Endothelial cell of umbilical vein (primary cell): ENCODE results near the gene EHD1. TPM values are rescaled to one million over a fixed set of nuclear protein-coding genes. Genes with fewer than 3 reads are reported as not detected.

Source experiments
- BruUV-seq: library from RNA; stranded (reverse); fragments of 400-500 nt; replicated peaks from 2 replicates; lab custom pipeline; 2021; lab: Mats Ljungman, UMichigan
- CTCF ChIA-PET: fragments of 300-600, 350-600 bp; sonication (Branson Sonifier 250); formaldehyde crosslinking; loops from one replicate; lab custom pipeline; 2021; ENCODE audit warnings: antibody characterized with exemption, inconsistent platforms; lab: Charles Lee
- POLR2A ChIA-PET: fragments of 300-600, 350-600 bp; sonication (Branson Sonifier 250); formaldehyde crosslinking; loops from one replicate; lab custom pipeline; 2021; ENCODE audit warnings: antibody characterized with exemption, inconsistent platforms; lab: Charles Lee
- DNase-seq: peaks from one replicate; pipeline ENCODE4 v3.0.0-alpha.2; 2011; ENCODE audit warnings: low read depth, low spot score
- FAIRE-seq: peaks from 2 replicates; lab custom pipeline; 2011; peaks lifted over from hg19 to GRCh38; lab: Jason Lieb, UNC
- H2AFZ ChIP-seq: 2 replicates; pipeline ENCODE4 v1.6.0; 2012; ENCODE audit warnings: low read depth, low read length, control low read depth, inconsistent platforms
- H3K27ac ChIP-seq: 2 replicates; pipeline ENCODE4 v1.5.1; 2011; ENCODE audit warnings: low read depth, mild to moderate bottlenecking, control low read depth, low read length, moderate library complexity; ENCODE audit not compliant: insufficient read depth
- H3K27me3 ChIP-seq, 2 experiments: 2 replicates each; pipeline versions ENCODE4 v1.6.0 to v1.6.1; 2011; ENCODE audit warnings: low read length in 2 of 2, mixed read lengths in 1 of 2; ENCODE audit not compliant: control insufficient read depth in 2 of 2, insufficient read depth in 2 of 2
- H3K36me3 ChIP-seq, 2 experiments: 2 replicates in 1 of 2; 3 replicates in 1 of 2; pipeline ENCODE4 v1.5.1; 2011; ENCODE audit warnings: low read length in 2 of 2, mild to moderate bottlenecking in 1 of 2, moderate library complexity in 1 of 2; ENCODE audit not compliant: control insufficient read depth in 2 of 2, insufficient read depth in 2 of 2; ENCODE audit errors: extremely low read depth in 1 of 2
- H3K4me1 ChIP-seq: 3 replicates; pipeline ENCODE4 v1.5.1; 2011; ENCODE audit warnings: mild to moderate bottlenecking, low read length; ENCODE audit not compliant: control insufficient read depth, insufficient read depth; ENCODE audit errors: extremely low read depth
- H3K4me2 ChIP-seq: 2 replicates; pipeline ENCODE4 v1.6.1; 2011; ENCODE audit warnings: low read length, control low read depth, mixed read lengths; ENCODE audit not compliant: insufficient read depth
- H3K4me3 ChIP-seq, 3 experiments: fragments of 200-600 bp in 1 of 3; sonication (generic), shearing (Covaris generic) in 1 of 3; replicated peaks in 1 of 3; 2 replicates each; pipeline ENCODE4 v1.5.1; 2011 to 2016; ENCODE audit warnings: control low read depth in 3 of 3, low read length in 3 of 3, mild to moderate bottlenecking in 2 of 3, inconsistent platforms in 1 of 3, low read depth in 1 of 3, moderate library complexity in 1 of 3; ENCODE audit not compliant: insufficient read depth in 1 of 3
- H3K79me2 ChIP-seq: 2 replicates; pipeline ENCODE4 v1.6.0; 2012; ENCODE audit warnings: low read length, inconsistent platforms; ENCODE audit not compliant: control insufficient read depth, insufficient read depth
- H3K9ac ChIP-seq: replicated peaks from 2 replicates; pipeline ENCODE3; 2011; ENCODE audit warnings: low read length, control low read depth; ENCODE audit not compliant: insufficient read depth; ENCODE audit errors: extremely low read depth
- H3K9me1 ChIP-seq: replicated peaks from 3 replicates; pipeline ENCODE4 v1.6.0; 2011; ENCODE audit warnings: mild to moderate bottlenecking, low read length; ENCODE audit not compliant: control insufficient read depth, insufficient read depth; ENCODE audit errors: extremely low read depth
- H3K9me3 ChIP-seq: replicated peaks from 2 replicates; pipeline ENCODE4 v1.5.1; 2012; ENCODE audit warnings: low read length, inconsistent platforms; ENCODE audit not compliant: control insufficient read depth, insufficient read depth
- H4K20me1 ChIP-seq: replicated peaks from 2 replicates; pipeline ENCODE3; 2011; ENCODE audit warnings: mild to moderate bottlenecking, low read length; ENCODE audit not compliant: control insufficient read depth, insufficient read depth; ENCODE audit errors: extremely low read depth
- CTCF ChIP-seq, 2 donors: IDR thresholded peaks; 1 replicate in 1 of 2; 2 replicates in 1 of 2; pipeline ENCODE4 v1.5.1; 2011; ENCODE audit warnings: low read length in 2 of 2, mild to moderate bottlenecking in 2 of 2, moderate library complexity in 2 of 2, control low read depth in 1 of 2, inconsistent platforms in 1 of 2, low read depth in 1 of 2; ENCODE audit not compliant: insufficient read depth in 1 of 2; ENCODE audit errors: extremely low read depth in 1 of 2
- EZH2 ChIP-seq: IDR thresholded peaks from 2 replicates; pipeline ENCODE4 v1.6.1; 2012; ENCODE audit warnings: borderline replicate concordance, low read depth, mild to moderate bottlenecking, moderate library complexity, low read length, inconsistent platforms; ENCODE audit not compliant: severe bottlenecking
- FOS ChIP-seq: IDR thresholded peaks from 2 replicates; pipeline ENCODE4 v1.6.1; 2011; ENCODE audit warnings: mild to moderate bottlenecking, low read length, moderate library complexity, borderline replicate concordance; ENCODE audit not compliant: insufficient read depth
- JUN ChIP-seq: IDR thresholded peaks from 2 replicates; pipeline ENCODE4 v1.6.1; 2011; ENCODE audit warnings: borderline replicate concordance, low read depth; ENCODE audit not compliant: insufficient read length, insufficient read depth
- dilution Hi-C: fragments of 300-500 bp; cut with MboI; formaldehyde crosslinking; loops from one replicate; pipeline ENCODE4 v1.15.0; 2019; ENCODE audit warnings: low sequenced_read_pairs; ENCODE audit not compliant: extremely low pct_ligation_motif_present
- intact Hi-C: fragments of 100-400 bp; cut with micrococcal nuclease; formaldehyde crosslinking; loops from one replicate; pipeline ENCODE4 v1.10.0; 2022
- polyA plus RNA-seq, 4 experiments: library from polyadenylated mRNA; depleted of rRNA in 3 of 4; stranded (reverse) in 3 of 4; unstranded in 1 of 4; fragments of >200 nt; gene quantifications; 2 replicates each; pipeline versions ENCODE4 v1.2.1 to v1.2.3, GENCODE V29; 2011 to 2012; ENCODE audit warnings: missing spikeins in 1 of 4
- total RNA-seq: library from RNA; stranded (reverse); gene quantifications from 2 replicates; pipeline ENCODE4 v1.2.3, GENCODE V29; 2021

Gene EHD1
- total and polyA plus RNA-seq, 2 donors (not counting 3 experiments of a cell fraction or from before 2014, with no cell fraction given): 109 to 136 TPM

GRCh38 chr11:64851831-64852351 lies 26.5 kb downstream of the EHD1 start:
- TF ChIP-seq FOS (no peak), CTCF (IDR thresholded peaks at IDR 0.05; ENCODE audit: extremely low read depth in 1 of 2, insufficient read depth in 1 of 2, low read depth in 1 of 2, low read length in 2 of 2) (no peak), JUN (no peak), EZH2 (no peak)
- H3K9me1 ChIP-seq: no peaks in the 10 kb centered on the region
- no peak for FAIRE-seq
- BruUV-seq: no TSS peak
- H3K79me2 ChIP-seq: peaks cover 14% of the 10 kb centered on the region
- no peak overlapping the region for H3K27ac ChIP-seq
- no peak overlapping the region for H3K4me3 ChIP-seq
- ChIA-PET CTCF (interaction anchor here (1.9 to 6.2 kb wide), 2 partner anchors 25 to 36 kb away, joined by 11 to 51 read pairs; partner anchors contain the start of gene EHD1), POLR2A (no interaction called here)
- no peak for DNase-seq
- peaks cover 0 to 5% of the 10 kb centered on the region in 2 experiments for H3K36me3 ChIP-seq
- peaks cover 29% of the 10 kb centered on the region for H3K4me1 ChIP-seq
- H4K20me1 ChIP-seq: no peaks in the 10 kb centered on the region
- dilution Hi-C loops (no loop called here), intact Hi-C loops (no loop called here)
- no peak overlapping the region for H3K9ac ChIP-seq
- no peaks in the 10 kb centered on the region for H3K27me3 ChIP-seq
- H3K4me2 ChIP-seq: no peak overlapping the region
- H3K9me3 ChIP-seq: no peaks in the 10 kb centered on the region
- H2AFZ ChIP-seq: no peak overlapping the region
